Measurements from ENCODE around the gene PRPS1. TPM values are rescaled to one million over a fixed set of nuclear protein-coding genes. Genes with fewer than 3 reads are reported as not detected.
"Not testable (repeated sequence)": the region's sequence is repeated elsewhere in the genome, so short reads cannot be mapped to it uniquely, and the experiment has no call there.

PRPS1 gene
- total RNA-seq, 1 donor from 2014 or later, result 27.4 TPM

- not testable (repeated sequence) for DNase-seq, ATAC-seq
These were observed 42.9 kb downstream of the PRPS1 start for GRCh38 chrX:107671256-107671655.

DNA sequence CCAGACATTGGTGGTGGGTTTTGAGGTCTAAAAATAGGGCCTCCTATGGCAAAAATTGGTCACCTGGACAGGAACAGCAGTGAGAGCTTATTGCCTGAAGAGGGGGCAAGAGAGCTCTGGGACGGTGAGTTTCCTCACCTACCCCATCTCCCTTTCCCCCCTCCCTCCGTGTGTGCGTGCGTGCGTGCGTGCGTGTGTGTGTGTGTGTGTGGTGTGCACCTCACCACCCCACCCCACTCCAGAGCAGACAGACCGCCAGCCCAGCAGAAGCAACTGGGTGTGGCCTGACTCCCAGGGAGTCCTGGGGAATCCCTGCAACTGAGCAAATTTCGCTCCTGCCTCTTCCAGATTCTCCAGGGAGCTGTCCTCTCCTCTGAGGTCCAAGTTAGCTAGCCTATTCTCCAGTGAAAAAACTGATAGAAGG is 44.7 kb downstream of the PRPS1 start:
- DNase-seq (peak; percentile 81), ATAC-seq (peak; percentile 44)
- intact Hi-C loops (cut with micrococcal nuclease), result loop anchor here (5.0 kb wide), 1 partner anchor 44 kb away; no protein-coding TSS in a partner anchor

More at GRCh38 chrX:107671256-107671655, 42.9 kb downstream of the PRPS1 start:
- intact Hi-C loops (cut with micrococcal nuclease), result loop anchor here (5.0 kb wide), 1 partner anchor 46 kb away; no protein-coding TSS in a partner anchor

DNA sequence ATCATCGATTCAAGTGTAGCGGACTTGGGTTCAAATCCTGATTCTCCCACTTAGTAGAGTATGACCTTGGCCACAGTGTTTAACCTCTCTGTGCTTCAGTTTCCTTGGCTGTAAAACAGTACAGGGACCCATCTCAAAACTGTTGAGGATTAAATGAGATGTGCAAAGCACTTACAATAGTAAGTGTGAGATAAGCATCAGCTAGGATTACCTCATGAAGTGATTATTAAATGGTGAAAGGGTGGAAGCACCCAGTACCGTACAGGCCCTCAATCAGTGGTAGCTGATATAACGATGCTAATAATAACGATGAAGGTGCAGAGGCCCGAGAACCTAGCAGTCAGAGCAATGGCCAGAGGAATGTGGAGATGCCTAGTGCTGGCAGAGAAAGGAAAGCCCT is 45.1 kb downstream of the PRPS1 start:
- ATAC-seq (no peak), DNase-seq (no peak)
- intact Hi-C loops (cut with micrococcal nuclease), result loop anchor here (5.0 kb wide), 1 partner anchor 44 kb away; no protein-coding TSS in a partner anchor

- ATAC-seq (peak; percentile 72), DNase-seq (peak; percentile 85)
- intact Hi-C loops (cut with micrococcal nuclease), result loop anchor here (5.0 kb wide), 1 partner anchor 43 kb away; no protein-coding TSS in a partner anchor
These were observed 45.7 kb downstream of the PRPS1 start for GRCh38 chrX:107673933-107674479.

GRCh38 chrX:107674480-107675364 is 46.4 kb downstream of the PRPS1 start:
- intact Hi-C loops (cut with micrococcal nuclease), result loop anchor here (5.0 kb wide), 1 partner anchor 43 kb away; no protein-coding TSS in a partner anchor
- ATAC-seq (peak; percentile 47), DNase-seq (peak; percentile 69)

DNA sequence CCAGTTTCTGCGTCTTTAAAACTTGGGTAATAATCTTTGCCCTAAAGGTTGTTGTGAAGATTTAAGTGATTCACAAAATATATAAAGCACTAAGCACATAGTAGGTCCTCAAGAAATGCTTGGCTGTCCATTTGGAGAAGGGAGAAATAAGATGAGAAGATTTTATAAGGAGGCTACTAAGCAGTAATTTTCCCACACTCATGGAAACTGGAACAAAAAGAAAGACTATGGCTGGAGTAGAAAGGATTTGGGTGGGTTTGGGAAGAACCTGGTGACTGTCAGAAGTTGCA is 47.0 kb downstream of the PRPS1 start:
- ATAC-seq, result no peak
- no peak for DNase-seq
- intact Hi-C loops (cut with micrococcal nuclease), result no loop called here

DNA sequence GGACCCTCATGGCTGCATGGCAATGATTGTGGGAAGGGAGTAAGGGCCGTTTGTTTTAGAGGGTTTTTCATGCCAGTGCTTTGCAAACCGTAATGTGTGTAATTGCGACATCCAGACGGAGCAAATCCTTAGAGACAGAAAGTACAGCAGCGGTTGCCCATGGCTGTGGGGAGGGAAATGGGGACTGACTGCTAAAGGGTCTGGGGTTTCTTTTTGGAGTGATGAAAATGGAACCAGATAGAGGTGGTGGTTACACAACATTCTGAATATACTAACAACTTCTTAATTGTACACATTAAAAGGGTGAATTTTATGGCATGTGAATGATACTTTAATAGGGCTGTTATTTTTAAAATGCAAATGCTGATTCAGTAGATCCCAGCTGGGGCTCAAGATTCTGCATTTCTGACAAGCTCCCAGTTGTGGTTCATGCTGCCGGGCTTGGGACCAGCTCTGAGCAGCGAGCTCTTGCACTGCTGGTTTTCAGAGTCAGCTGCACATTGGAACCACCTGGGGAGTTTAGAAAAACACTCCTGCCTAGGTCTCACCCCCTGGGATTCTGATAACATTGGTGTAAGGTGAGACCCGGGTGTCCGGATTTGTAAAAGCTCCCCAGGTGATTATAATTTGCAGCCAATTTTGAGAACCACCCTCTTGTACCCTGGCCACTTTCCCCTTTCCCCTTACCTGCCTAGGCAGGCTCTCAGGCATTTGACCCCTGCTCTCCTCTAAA is 47.7 kb downstream of the PRPS1 start:
- DNase-seq (peak; percentile 35), ATAC-seq (peak; percentile 19)
- intact Hi-C loops (cut with micrococcal nuclease), result no loop called here

DNA sequence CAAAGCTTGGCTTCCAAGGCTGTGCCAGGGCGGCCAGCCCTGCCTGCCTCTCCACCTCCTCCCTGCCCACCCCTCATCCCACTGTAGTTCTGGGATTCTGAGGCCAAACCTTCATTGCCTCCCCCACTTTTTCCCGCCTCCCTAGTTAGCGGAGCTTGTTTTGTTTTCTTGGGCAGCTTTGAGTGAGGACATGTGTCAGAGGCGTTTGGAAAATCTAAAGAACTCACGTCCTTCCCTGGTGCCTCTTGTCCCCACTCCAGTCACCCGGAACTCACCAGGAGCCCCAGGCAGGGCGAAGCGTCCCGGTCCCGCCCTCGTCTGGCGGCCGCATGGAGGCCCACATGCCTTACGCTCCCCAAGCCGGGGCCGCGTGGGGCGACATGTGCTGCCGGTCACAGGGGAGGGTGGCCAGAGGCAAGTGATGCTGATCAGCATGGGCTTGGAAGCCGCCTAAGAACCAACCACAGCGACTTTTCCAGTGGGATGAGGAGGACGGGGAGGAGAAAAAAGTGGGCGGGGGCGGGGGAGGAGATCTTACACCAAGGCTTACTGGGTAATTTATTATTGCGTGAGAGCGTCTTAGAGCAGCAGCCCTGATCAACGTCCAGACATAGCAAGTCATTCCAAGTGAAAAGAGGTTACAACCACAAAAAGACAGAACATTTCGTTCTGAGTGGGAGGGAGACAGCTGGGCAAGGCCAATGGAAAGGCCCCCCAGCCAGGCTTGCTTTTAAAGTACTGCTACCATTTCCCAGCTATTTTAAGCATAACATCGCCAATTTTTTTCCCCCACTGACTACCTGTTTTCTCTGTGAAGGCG is 48.5 kb downstream of the PRPS1 start:
- DNase-seq (peak; percentile 90), ATAC-seq (peak; percentile 55)
- intact Hi-C loops (cut with micrococcal nuclease), result no loop called here

DNA sequence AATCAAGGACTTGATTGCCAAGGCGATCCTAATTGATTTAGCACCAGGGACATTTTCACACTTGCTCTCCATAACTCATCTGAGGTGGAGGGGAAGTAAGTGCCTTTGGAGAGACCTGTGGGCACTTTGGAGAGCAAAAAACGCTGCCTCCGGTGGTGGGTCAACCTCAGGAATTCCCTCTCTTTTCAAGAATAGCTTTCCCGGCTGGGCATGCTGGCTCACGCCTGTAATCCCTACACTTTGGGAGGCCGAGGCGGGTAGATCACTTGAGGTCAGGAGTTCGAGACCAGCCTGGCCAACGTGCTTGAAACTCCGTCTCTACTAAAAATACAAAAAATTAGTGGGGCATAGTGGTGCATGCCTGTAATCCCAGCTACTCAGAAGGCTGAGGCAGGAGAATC is 49.2 kb downstream of the PRPS1 start:
- intact Hi-C loops (cut with micrococcal nuclease), result no loop called here
- no peak for DNase-seq

GRCh38 chrX:107677909-107678308 is 49.6 kb downstream of the PRPS1 start:
- DNase-seq (peak; percentile 40), ATAC-seq (peak; percentile 1)
- intact Hi-C loops (cut with micrococcal nuclease), result no loop called here

More for the DNA sequence above, 49.2 kb downstream of the PRPS1 start:
- no peak for ATAC-seq

DNA sequence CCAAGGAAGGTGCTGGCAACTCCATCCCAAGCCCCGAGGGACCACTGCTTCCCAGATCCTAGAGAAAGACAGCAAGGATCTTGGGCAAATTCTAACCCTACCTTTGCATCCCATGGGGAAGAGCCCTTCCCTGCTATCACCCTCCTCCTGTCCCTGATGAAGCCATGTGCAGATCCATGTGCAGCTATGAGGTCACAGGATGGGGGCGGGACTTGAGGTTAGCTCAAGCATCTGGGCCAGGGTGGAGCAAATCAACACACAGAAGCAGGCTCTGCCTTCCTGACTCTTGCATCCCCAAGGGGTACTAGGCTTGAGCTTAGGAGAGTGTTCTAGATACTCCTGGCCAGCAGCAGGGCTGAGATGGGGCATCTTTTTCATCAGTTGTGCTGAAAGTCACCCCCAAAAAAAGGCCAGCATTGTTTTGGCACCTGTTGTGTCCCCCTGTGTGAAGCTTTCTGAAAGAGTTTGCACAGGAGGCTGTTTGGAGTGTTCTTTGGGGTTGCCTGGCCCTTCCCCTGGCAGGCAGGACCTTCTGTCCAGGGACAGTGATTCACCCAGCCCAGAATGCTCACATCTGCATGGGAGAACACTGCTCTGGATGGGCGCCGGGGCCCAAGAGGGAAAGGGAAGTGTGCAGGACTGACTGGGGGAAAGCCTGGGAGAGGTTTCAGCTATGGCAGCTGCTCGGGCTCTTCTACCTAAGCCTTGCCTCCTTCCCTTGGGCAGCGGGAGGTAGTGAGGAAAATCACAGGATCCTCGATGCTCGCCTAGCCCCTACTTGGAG is 50.8 kb downstream of the PRPS1 start:
- intact Hi-C loops (cut with micrococcal nuclease), result no loop called here
- peak; percentile 51 for ATAC-seq
- peak; percentile 85 for DNase-seq

GRCh38 chrX:107682256-107682655 is 53.9 kb downstream of the PRPS1 start:
- DNase-seq (no peak), ATAC-seq (no peak)
- intact Hi-C loops (cut with micrococcal nuclease), result no loop called here

GRCh38 chrX:107683124-107683895 is 55.0 kb downstream of the PRPS1 start:
- peak; percentile 66 for ATAC-seq
- intact Hi-C loops (cut with micrococcal nuclease), result no loop called here
- DNase-seq, result peak; percentile 27

DNA sequence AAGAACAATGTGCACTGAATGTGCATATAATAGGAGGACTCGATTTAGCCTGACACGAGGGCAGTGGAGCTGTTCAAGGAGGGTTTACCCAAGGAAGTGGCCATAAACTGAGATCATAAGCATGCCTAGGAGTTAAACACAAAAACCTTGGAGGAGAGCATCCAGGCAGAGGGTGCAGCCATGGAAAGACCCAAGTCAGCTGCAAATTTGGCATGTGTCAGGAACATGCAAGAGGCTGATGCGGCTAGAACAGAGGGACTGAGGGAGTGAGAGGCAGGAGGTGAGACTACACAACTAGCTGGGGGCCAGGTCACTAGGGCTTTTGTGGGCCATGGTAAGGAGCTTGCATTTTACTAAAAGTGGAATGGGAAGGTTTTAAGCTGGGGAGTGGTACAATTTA is 55.6 kb downstream of the PRPS1 start:
- intact Hi-C loops (cut with micrococcal nuclease), result no loop called here
- DNase-seq (no peak), ATAC-seq (no peak)

DNA sequence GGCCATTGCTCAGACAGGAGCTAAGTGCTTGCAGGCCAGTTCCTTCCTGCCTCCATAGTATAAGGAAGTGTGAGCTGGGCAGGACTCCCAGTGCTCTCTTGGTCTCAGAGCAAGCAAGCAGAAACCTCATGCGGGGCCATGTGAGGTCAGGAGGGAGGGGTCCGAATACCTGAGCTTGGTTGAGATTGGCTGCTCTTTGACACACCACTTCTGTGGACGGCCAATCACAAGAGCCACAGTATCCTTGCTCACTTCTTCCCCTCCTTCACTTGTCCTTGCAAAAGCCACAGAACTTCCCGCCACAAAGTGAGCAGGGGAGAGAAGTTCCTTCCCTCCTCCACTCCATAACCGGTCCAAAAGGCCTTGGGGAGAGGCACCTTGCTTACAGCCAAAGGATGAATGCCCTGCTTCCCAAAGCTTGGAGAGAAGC is 56.7 kb downstream of the PRPS1 start:
- peak; percentile 77 for DNase-seq
- peak; percentile 85 for ATAC-seq
- intact Hi-C loops (cut with micrococcal nuclease), result no loop called here

- ATAC-seq; intact Hi-C loops (cut with micrococcal nuclease); DNase-seq: not testable (repeated sequence)
These were observed 57.3 kb downstream of the PRPS1 start for GRCh38 chrX:107685586-107685985.

GRCh38 chrX:107686026-107686425 is 57.7 kb downstream of the PRPS1 start:
- DNase-seq (no peak), ATAC-seq (no peak)
- intact Hi-C loops (cut with micrococcal nuclease), result no loop called here

Measured in left ventricle myocardium superior (tissue), 1 donor.